Hematopoietic multipotent progenitor cell treated with erythropoietin and hydrocortisone succinate and interleukin-3 and kit ligand, for 8 days (in vitro differentiated cells): ENCODE results near the gene TAB3.
"Not testable (repeated sequence)": the region's sequence is repeated elsewhere in the genome, so short reads cannot be mapped to it uniquely, and the experiment has no call there.

Experiments used
- DNase-seq: peaks from one replicate; pipeline ENCODE4 v3.0.0-alpha.2; 2015

The TAB3 gene

DNA sequence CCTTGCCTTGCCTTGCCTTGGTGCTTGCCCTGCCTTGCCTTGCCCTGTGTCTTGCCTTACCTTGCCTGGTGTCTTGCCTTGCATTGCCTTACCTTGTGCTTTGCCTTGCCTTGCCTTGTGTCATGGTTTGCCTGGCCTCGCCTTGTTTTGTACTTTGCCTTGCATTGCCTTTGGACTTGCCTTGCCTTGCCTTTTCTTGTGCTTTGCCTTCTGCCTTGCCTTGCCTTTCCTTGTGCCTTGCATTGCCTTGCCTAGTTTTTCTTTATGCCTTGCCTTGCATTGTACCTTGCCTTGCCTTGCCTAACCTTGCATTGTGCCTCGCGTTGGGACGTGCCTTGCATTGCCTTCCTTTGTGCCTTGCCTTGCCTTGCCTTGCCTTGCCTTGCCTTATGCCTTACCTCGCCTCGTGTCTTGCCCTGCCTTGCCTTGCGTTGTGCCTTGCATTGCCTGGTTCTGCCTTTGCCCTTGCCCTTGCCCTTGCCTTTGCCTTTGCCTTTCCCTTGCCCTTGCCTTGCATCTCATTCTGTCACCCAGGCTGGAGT is 82.8 kb downstream of the TAB3 start:
- DNase-seq: no peak

DNA sequence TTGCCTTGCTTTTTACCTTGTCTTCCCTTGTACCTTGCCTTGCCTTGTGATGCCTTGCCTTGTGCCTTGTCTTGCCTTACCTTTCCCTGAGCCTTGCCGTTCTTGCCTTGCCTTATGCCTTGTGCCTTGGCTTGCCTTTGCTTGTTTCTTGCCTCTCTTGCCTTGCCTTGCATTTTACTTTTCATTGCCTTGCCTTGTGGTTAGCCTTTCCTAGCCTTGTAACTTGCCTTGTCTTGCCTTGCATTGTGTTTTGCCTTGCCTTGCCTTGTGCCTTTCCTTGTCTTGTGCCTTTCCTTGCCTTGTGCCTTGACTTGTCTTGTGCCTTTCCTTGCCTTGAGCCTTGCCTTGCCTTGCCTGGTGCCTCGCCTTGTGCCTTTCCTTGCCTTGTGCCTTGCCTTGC is 84.6 kb downstream of the TAB3 start:
- no peak for DNase-seq

DNA sequence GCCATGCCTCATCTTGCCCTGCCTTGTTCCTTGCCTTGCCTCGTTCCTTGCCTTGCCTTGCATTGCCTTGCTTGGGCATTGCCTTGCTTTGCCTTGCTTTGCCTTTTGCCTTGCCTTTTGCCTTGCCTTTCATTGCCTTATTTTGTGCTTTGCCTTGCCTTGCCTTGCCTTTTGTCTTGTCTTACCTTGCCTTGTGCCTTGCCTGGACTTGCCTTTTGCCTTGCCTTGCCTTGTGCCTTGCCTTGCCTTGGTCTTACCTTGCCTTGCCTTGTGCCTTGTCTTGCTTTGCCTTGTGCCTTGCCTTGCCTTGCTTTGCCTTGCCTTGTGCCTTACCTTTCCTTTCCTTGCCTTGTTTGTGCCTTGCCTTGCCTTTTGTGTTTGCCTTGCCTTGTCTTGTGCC is 88.2 kb downstream of the TAB3 start:
- no peak for DNase-seq

DNA sequence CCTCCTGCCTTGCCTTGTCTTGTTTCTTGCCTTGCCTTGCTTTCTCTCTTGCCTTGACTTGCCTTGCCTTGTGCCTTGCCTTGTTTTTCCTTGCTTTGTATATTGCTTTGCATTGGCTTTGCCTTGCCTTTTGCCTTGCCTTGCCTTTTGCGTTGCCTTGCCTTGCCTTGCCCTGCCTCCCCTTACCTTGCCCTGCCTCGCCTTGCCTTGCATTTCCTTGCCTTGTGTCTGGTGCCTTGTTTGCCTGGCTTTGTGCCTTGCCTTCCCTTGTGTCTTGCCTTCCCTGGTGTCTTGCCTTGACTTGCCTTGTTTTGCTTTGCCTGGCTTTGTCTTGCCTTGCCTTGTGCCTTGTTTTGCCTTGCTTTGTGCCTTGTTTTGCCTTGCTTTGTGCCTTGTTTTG is 89.7 kb downstream of the TAB3 start:
- DNase-seq: no peak

DNA sequence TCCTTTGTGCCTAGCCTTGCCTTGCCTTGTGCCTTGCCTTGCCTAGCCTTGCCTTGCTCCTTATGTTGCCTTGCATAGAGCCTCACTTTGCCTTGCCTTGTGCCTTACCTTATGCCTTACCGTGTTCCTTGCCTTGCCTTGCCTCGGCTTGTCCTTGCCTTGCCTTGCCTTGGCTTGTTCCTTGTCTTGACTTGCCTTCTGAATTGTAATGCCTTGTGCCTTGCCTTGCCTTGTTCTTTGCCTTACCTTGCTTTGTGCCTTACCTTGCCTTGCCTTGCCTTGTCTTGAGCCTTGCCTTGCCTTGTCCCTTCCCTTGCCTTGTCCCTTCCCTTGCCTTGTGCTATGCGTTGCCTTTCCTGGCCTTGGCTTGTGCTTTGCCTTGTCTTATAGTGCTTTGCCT is 90.2 kb downstream of the TAB3 start:
- no peak for DNase-seq

DNA sequence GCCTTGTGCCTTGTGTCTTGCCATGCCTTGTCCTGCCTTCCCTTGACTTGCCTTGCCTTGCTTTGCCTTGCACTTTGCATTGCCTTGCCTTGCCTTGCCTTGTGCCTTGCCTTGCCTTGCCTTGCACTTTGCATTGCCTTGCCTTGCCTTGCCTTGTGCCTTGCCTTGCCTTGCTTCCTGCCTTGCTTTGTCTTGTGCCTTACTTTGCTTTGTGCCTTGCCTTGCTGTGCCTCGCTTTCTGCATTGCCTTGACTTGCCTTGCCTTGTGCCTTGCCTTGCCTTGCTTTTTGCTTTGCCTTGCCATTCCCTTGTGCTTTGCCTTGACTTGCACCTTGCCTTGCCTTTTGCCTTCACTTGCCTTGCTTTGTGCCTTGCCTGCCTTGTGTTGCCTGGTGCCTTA is 91.8 kb downstream of the TAB3 start:
- not testable (repeated sequence) for DNase-seq

DNA sequence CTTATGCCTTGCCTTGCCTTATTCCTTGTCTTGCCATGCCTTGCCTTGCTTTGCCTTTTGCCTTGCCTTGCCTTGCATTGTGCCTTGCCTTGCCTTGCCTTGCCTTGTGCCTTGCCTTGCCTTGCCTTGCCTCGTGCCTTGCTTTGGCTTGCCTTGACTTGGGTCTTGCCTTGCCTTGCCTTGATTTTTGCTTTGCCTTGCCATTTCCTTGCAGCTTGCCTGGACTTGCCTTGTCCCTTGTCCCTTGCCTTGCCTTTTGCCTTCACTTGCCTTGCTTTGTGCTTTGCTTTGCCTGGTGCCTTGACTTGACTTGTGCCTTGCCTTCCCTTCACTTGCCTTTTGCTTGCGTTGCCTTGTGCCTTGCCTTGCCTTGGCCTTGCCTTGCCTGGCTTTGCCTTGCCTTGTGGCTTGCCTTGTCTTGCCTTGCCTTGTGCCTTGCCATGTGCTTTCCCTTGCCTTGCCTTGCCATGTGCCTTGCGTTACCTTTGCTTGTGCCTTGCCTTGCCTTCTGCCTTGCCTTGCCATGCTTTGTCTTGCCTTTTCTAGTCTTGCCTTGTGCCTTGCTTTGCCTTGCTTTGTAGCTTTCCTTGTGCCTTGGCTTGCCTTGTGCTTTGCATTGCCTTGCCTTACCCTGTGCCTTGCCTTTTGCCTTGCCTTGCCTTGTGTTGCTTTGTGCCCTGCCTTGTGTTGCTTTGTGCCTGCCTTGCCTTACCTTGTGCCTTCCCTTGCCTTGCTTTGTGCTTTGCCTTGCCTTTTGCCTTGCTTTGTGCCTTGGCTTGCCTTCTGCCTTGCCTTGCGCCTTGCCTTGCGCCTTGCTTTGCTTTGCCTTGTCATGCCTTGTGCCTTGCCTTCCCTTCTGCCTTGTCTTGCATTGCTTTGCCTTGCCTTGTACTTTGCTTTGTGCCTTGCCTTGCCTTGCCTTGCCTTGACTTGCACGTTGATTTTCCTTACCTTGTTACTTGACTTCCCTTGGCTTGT is 92.8 kb downstream of the TAB3 start:
- no peak for DNase-seq

DNA sequence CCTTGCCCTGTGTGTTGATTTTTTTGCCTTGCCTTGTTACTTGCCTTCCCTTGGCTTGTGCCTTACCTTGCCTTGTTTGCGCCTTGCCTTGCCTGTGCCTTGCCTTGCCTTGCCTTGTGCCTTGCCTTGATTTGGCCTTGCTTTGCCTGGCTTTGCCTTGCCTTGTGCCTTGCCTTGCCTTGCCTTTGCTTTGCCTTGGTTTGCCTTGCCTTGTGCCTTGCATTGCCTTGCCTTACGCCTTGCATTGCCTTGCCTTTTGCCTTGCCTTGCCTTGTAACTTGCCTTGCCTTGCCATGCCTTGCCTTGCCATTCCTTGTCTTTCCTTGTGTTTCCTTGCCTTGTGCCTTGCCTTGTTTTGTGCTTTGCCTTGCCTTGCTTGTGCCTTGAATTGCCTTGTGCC is 94.6 kb downstream of the TAB3 start:
- DNase-seq: no peak

DNA sequence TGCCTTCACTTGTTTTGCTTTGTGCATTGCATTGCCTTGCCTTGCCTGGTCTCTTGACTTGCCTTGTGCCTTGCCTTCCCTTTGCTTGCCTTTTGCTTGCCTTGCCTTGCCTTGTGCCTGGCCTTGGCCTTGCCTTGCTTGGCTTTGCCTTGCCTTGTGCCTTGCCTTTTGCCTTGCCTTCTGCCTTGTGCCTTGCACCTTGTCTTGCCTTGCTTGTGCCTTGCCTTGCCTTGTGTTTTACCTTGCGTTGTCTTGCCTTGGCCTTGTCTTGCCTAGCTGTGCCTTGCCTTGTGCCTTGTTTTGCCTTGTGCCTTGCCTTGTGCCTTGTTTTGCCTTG is 95.3 kb downstream of the TAB3 start:
- no peak for DNase-seq

DNA sequence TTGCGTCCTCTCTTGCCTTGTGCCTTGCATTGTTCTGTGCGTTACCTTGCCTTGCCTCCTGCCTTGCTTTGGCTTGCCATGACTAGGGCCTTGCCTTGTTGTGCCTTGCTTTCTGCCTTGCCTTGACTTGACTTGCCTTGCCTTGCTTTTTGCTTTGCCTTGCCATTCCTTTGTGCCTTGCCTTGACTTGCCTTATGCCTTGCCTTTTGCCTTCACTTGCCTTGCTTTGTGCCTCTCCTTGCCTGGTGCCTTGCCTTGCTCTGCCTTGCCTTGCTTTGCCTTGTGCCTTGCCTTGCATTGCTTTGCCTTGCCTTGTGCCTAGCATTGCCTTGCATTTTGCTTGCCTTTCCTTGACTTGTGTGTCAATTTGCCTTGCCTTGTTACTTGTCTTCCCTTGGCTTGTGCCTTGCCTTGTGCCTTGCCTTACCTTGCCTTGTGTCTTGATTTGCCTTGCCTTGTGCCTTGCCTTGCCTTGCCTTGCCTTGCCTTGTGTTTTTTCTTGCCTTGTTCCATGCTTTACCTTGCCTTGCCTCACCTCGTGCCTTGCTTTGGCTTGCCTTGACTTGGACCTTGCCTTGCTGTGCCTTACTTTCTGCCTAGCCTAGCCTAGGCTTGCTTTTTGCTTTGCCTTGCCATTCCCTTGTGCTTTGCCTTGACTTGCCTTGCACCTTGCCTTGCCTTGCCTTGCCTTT is 95.8 kb downstream of the TAB3 start:
- no peak for DNase-seq

DNA sequence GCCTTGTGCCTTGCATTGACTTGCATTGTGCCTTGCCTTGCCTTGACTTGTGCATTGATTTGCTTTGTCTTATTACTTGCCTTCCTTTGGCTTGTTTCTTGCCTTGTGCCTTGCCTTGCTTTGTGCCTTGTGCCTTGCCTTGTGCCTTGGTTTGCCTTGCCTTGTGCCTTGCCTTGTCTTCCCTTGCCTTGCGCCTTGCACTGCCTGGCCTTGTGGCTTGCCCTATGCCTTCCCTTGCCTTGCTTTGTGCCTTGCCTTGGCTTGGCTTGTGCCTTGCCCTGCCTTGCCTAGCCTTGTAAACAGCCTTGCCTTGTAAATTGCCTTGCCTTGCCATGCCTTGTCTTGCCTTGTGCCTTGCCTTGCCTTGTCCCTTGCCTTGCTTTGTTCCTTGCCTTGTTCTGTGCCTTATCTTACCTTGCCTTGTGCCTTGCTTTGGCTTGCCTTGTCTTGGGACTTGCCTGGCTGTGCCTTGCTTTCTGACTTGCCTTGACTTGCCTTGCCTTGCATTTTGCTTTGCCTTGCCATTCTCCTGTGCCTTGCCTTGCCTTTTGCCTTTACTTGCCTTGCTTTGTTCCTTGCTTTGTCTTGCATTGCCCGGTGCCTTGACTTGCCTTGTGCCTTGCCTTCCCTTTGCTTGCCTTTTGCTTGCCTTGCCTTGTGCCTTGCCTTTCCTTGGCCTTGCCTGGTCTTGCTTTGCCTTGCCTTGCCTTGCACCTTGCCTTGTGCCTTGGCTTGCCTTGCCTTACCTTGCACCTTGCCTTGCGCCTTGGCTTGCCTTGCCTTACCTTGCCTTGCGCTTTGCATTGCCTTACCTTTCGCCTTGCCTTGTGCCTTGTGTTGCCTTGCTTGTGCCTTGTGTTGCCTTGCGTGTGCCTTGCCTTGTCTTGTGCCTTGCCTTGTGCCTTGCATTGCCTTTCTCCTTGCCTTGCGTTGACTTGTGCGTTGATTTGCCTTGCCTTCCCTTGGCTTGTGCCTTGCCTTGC is 97.5 kb downstream of the TAB3 start:
- no peak for DNase-seq

DNA sequence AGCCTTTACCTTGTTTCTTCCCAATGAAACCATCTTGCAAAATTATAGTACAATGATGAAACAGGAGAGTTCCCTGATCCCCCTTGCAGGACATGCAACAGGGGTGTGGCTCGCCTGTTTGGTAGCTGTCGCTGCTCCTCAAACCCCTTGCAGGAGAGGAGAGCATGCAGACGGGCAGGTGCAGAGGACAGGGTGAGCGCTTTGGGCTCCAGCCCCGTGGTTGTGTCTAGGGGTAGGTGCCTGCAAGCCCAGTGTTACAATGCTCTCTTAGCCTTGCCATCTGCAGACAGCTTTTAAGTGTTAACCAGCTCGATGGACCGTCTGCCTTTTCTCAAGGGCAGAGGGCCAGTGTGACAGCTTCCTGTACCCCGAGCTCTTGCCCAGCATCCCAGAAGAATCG is 102.0 kb downstream of the TAB3 start:
- DNase-seq: no peak

DNA sequence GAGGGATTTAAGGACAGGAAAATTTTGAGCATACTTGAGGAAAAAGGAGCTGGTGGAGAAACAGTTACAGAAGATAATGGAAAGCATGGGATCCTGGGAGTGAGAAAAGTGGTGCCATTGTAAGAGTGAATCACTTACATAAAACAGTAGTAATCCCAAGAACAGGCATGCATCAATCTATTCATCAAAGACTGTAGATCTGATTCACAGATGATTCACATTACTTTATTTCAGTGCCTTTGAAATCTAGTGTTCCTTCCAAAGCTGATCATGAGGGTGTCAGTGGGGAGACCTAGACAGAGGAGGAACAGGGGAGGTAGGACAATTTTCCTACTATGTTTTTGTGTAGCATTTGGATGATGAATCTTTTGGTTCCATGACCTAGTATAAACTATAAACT is 102.7 kb downstream of the TAB3 start:
- no peak for DNase-seq

DNA sequence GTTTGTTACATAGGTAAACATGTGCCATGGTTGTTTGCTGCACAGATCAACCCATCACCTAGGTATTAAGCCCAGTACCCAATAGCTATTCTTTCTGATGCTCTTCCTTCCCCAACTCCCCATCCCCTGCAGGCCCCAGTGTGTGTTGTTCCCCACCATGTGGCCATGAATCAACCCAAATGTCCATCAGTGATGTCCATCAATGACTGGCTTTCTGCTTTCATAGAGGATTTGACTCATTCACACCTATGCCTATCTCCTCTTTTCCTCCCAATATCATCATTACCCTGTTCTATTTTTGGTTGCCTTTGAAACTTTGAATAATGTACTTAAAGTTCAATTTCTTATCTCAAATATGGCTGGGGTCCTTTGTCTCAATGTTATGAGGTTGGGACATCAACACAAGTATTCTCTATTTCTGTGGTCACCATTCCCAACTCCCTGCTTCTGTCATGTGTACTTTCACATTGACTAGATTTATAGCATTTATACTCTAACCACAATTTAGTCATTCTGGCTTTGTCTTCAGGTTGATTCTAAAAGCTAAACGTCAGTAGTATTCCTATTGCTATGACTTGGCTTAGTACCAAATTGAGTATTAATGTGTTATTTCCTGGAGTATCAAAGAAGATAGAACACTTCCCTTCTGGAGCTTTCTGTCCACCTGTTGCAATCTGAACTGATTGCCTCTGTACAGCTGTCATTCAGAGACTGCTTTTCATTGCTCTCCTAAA is 107.2 kb downstream of the TAB3 start:
- no peak for DNase-seq

DNA sequence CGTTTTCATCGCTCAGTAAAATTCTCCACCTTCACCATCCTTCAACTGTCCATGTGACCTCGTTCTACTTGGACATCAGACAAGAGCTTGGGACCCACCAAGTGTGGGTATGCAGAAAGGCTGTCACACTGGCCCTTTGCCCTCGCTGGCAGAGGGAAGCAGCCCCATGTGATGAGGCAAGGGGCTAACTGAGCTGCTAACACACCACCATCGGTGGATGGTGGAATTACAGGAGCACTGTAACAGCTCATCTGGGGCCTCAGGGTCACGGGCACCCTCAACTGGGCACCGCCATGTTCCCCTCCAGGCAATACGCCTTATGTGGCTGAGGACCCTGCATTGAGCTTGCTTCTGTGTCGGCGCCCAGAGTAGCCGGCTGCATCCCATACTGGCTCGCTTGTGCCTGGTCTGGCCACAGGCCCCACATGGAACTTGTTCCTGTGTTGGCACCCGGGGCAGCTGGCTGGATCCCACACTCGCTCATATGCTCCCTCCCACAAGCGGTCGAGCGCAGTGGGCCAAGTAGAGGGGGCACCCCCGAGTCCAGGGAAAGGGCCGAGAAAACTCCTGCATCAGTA is 109.5 kb downstream of the TAB3 start:
- no peak for DNase-seq

DNA sequence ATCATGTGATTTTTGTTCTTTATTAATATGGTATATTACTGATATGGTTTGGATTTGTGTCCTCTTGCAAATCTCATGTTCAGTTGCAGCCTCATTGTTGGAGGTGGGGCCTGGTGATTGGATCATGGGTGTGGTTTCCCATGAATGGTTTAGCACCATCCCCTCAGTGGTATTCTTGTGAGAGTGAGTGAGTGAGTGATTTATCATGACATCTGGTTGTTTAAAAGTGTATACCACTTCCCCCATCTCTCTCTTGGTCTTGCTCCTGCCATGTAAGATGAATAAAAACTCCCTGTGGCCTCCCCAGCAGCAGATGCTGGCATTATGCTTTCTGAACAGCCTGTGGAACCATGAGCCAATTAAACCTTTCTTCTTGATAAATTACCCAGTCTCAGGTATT is 111.5 kb downstream of the TAB3 start:
- DNase-seq: no peak
